ENCODE results near the gene MICAL2. TPM values are rescaled to one million over a fixed set of nuclear protein-coding genes. Genes with fewer than 3 reads are reported as not detected.

Gene MICAL2
- total and polyA plus RNA-seq, 7 donors: 6.8 to 45.7 (median 15.0) TPM

DNA sequence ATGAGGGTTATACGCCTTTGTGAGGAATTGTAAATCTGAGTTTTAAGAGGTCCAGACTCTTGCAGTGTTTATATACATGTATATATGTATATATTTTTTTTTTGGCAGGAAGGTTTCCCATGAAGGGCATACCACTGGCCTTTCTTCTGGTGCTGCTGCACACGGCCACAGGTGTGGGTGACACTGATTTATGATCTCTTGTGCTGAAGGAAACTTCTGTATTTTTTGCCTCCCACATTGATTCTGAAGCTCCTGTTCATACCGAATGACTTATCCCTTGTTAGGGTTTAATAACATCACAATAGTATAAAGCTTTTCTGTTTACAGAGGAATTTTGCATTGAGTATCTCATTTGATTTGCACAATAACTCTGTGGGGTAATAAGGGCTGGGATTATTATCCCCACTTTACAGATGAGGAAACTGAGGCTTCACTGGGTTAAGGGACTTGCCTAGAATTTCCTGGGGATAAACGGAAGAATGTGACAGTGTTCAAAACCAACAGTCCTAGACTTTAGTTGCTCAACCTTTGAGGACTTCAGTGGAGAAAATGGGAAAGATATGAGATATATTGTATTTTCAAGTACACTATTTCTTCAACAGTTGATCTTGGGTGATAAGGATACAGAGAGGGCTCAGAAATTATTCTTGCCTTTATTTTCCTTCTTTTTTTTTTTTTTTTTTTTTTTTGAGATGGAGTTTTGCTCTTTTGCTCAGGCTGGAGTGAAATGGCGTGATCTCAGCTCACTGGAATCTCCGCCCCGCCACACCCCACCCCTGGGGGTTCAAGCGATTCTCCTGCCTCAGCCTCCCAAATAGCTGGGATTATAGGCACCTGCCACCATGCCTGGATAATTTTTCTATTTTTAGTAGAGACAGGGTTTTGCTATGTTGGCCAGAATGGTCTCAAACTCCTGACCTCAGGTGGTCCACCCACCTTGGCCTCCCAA lies 70.1 kb downstream of the MICAL2 start:
- ATAC-seq (no peak), DNase-seq (no peak)
- TF ChIP-seq, protein P1, sequence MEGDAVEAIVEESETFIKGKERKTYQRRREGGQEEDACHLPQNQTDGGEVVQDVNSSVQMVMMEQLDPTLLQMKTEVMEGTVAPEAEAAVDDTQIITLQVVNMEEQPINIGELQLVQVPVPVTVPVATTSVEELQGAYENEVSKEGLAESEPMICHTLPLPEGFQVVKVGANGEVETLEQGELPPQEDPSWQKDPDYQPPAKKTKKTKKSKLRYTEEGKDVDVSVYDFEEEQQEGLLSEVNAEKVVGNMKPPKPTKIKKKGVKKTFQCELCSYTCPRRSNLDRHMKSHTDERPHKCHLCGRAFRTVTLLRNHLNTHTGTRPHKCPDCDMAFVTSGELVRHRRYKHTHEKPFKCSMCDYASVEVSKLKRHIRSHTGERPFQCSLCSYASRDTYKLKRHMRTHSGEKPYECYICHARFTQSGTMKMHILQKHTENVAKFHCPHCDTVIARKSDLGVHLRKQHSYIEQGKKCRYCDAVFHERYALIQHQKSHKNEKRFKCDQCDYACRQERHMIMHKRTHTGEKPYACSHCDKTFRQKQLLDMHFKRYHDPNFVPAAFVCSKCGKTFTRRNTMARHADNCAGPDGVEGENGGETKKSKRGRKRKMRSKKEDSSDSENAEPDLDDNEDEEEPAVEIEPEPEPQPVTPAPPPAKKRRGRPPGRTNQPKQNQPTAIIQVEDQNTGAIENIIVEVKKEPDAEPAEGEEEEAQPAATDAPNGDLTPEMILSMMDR (IDR thresholded peaks at IDR 0.05): no peak
- H3K9me3 ChIP-seq: no peaks in the 10 kb centered on the region
- no peak overlapping the region for H3K4me3 ChIP-seq
- H3K36me3 ChIP-seq (ENCODE audit: insufficient read depth in 1 of 2, low read depth in 1 of 2): no peaks in the 10 kb centered on the region
- intact Hi-C loops (cut with DNase I): no loop called here
- no peak overlapping the region for H3K27ac ChIP-seq
- H3K4me1 ChIP-seq: peaks cover 9% of the 10 kb centered on the region
- WGBS, 3 donors: 71 to 74% (median 73%) methylated on average over 8 of the region's 8 CpGs
- H3K27me3 ChIP-seq (ENCODE audit: insufficient read depth in 3 of 3, low read length in 2 of 3): no peaks in the 10 kb centered on the region

DNA sequence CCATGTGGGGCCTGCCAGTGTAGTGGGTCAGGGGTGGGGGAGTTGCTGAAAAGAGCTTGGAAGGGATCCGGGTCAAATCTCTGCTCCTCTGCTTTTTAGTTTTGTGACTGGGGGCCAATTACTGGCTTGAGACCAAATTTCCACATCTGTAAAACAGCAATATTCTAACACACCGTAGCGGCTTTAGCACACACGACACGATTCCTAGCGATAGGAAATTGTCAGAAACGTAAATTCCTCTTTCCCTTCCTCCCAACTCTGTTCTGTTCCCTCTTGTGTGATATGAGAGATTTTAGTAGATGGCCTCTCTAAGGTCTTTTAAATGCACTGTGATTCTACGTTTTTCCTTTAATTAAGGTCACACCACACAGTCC lies 71.9 kb downstream of the MICAL2 start:
- no peak for DNase-seq
- TF ChIP-seq, protein P1 (IDR thresholded peaks at IDR 0.05): no peak
- H3K27me3 ChIP-seq (ENCODE audit: insufficient read depth in 3 of 3, low read length in 2 of 3): no peaks in the 10 kb centered on the region
- H3K4me1 ChIP-seq: peaks cover 9% of the 10 kb centered on the region
- H3K36me3 ChIP-seq (ENCODE audit: insufficient read depth in 1 of 2, low read depth in 1 of 2): no peaks in the 10 kb centered on the region
- peak overlapping the region; percentile 18 for H3K27ac ChIP-seq
- no peak overlapping the region for H3K4me3 ChIP-seq
- no peaks in the 10 kb centered on the region for H3K9me3 ChIP-seq
- intact Hi-C loops (cut with DNase I): no loop called here
- peak in 1 of 4 donors; percentile 7 for ATAC-seq
- WGBS, 3 donors: 63 to 74% (median 68%) methylated on average over 8 of the region's 8 CpGs

- no peak overlapping the region for H3K4me3 ChIP-seq
These were observed 72.5 kb downstream of the MICAL2 start for GRCh38 chr11:12182676-12183541.

DNA sequence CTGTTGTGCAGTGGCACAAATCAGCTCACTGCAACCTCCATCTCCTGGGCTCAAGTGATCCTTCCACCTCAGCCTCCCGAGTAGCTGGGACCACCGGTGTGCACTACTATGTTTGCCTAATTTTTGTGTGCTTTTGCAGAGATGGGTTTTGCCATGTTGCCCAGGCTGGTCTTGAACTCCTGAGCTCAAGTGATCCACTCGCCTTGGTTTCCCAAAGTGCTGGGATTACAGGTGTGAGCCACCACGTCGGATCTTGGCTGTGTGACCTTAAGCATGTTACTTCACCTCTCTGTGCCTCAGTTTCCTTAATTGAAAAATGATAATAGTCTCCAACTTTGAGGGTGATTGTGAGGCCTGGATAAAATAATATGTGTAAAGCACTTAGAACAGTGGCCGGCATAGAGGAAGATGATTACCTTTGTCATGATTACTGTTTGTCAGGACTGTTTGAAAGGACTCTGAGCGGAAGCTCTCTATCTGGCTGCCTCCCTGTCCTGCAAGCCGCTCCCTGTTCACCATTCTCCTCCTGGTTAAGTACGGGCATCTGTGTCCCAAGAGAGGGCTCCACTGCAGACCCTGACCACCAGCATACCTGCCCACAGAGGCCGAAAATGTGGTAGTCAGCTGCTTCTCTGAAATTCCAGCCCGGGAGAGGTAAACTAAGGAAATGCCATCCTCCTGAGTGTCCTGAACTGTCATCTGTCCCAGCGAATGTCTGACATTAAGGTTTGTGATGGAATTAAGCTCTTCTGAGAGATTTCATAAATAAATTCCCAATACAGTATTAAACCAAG lies 73.6 kb downstream of the MICAL2 start:
- TF ChIP-seq, protein P1 (IDR thresholded peaks at IDR 0.05): no peak
- ATAC-seq: no peak
- H3K9me3 ChIP-seq: no peaks in the 10 kb centered on the region
- intact Hi-C loops (cut with DNase I): no loop called here
- H3K36me3 ChIP-seq (ENCODE audit: insufficient read depth in 1 of 2, low read depth in 1 of 2): no peaks in the 10 kb centered on the region
- H3K27me3 ChIP-seq (ENCODE audit: insufficient read depth in 3 of 3, low read length in 2 of 3): no peaks in the 10 kb centered on the region
- 92 to 95% (median 92%) methylated on average over 12 of the region's 12 CpGs for whole genome bisulfite sequencing, 3 donors
- DNase-seq: no peak
- peaks cover 9% of the 10 kb centered on the region for H3K4me1 ChIP-seq
- H3K4me3 ChIP-seq: no peak overlapping the region
- H3K27ac ChIP-seq: no peak overlapping the region

More at GRCh38 chr11:12182676-12183541, 72.5 kb downstream of the MICAL2 start:
- WGBS, 3 donors: 38 to 40% (median 40%) methylated on average over 12 of the region's 12 CpGs
- H3K9me3 ChIP-seq: no peaks in the 10 kb centered on the region
- peaks cover 9% of the 10 kb centered on the region for H3K4me1 ChIP-seq
- H3K27ac ChIP-seq: peak overlapping the region; percentile 18
- no peaks in the 10 kb centered on the region for H3K27me3 ChIP-seq (ENCODE audit: insufficient read depth in 3 of 3, low read length in 2 of 3)
- peak; percentile 40 to 52 for DNase-seq
- no peaks in the 10 kb centered on the region for H3K36me3 ChIP-seq (ENCODE audit: insufficient read depth in 1 of 2, low read depth in 1 of 2)
- intact Hi-C loops (cut with DNase I): no loop called here
- ATAC-seq: peak; percentile 74 to 90 (median 79)
- TF ChIP-seq, protein P1 (IDR thresholded peaks at IDR 0.05): no peak

Data from psoas muscle (tissue), 8 donors.